Right hindlimb (tissue), 1 donor: Measurements from ENCODE around the gene TBCEL.
"Not testable (repeated sequence)": the region's sequence is repeated elsewhere in the genome, so short reads cannot be mapped to it uniquely, and the experiment has no call there.

Source experiments
- DNase-seq: peaks from one replicate; pipeline ENCODE4 v3.0.0-alpha.2; 2018

TBCEL gene

GRCh38 chr11:121029813-121030445, 6.0 kb downstream of the TBCEL start:
- DNase-seq, result no peak

DNA sequence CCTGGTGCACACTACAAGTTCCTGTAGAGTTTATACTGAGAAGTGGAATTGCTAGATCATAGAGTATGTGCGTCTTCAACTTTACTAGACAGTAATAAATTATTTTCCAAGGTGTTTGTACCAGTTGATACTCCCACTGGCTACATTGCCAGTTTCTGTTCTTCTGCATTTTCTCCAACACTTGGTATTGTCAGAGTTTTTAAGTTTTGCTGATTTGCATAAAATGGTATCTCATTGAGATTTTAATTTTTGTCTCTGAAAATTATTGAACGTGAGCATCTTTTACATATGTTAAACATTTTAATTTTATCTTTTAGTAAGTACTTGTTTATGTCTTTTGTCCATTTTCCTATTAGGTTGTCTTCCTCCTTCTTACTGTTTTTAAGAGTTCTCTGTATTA, 7.3 kb downstream of the TBCEL start:
- DNase-seq, result no peak

DNA sequence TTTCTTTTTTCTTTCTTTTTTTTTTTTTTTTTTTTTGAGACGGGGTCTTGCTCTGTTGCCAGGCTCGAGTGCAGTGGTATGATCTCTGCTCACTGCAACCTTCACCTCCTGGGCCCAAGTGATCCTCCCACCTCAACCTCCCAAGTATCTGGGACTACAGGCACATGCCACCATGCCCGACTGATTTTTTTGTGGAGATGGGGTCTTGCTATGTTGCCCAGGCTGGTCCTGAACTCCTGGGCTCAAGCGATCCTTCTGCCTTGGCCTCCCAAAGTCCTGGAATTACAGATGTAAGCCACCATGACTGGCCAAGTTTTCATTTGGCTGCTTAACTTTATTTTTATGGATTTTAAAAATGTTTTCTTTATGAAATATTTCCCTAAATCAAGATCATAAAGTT, 7.7 kb downstream of the TBCEL start:
- not testable (repeated sequence) for DNase-seq

GRCh38 chr11:121032546-121032945, 8.6 kb downstream of the TBCEL start:
- no peak for DNase-seq

DNA sequence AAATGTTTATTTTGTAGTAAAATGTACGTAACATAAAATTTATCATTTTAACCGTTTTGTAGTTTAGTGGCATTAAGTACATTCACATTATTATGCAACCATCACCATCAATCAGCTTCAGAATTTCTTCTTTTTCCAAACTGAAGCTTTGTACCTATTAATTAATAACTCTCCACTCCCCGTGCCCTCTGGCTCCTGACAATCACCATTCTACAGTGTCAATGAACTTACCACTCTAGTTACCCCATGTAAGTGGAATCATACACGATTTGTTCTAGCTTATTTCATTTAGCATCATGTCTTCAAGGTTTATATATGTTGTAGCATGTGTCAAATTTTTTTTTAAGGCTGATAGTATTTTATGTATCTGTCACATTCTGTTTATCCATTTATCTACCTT, 9.7 kb downstream of the TBCEL start:
- no peak for DNase-seq

DNA sequence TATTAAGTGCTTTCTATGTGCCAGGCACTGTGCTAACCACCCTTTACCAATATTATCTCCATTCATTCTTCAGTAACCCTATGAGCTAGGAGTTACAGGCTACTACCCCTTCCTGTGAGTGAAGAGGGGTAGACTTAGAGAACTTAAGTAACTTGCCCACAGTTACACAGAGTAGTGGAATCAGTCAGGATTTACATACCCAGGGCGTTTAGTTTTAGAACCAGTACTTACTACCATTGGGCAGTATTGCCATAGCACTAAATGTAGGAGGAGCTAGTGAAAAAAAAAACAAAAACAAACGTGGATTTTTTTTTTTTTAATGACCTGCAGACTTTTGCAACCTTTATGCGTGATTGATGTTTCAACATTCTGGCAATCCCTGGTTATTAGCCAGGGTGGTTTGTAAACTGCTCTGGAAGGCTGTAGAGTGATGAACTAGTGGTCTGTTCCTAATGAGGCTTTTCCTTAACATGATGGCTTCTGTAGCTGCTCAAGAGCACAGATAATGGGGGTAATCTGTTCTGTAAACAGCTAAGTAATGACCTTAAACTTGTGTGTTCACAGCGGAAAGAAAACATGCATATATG, 11.4 kb downstream of the TBCEL start:
- DNase-seq, result no peak

DNA sequence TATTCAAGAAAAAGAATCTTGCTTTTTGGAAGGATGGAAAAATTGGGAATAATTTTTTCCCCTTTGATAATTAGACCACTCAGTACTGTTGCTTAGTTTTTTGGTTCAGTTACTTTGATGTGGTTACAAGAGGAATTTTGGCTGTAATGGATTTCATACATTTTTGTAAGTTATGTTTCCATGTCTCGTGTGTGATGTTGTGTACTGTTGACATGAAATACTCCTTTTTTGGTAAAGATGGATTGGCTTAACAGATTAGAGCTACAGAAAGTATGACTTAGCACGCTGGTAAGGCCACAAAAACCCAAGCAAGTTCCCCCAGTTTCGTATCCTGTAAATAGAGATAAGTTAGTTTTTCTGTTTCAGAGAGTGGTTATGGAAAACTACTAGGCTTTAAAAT, 11.9 kb downstream of the TBCEL start:
- DNase-seq, result no peak

DNA sequence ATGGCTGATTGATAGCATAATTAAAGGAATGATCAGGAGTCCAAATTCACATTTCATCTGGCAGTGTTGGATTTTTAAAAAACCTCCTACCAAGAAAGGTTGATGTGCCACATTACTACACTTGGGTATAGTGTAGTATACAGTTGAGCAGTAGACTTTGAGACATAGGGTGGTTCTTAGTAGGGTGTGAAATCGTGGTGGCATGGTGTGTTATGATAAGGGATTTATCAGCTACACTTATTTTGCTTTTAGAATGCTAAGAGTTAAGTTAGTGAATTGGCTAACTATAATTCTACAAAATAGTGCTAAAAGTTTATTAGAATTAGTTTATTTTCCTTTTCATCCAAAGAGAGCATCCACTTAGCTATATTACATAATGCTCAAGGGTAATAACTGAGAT, 13.1 kb downstream of the TBCEL start:
- no peak for DNase-seq

GRCh38 chr11:121038648-121039409, 14.9 kb downstream of the TBCEL start:
- no peak for DNase-seq

DNA sequence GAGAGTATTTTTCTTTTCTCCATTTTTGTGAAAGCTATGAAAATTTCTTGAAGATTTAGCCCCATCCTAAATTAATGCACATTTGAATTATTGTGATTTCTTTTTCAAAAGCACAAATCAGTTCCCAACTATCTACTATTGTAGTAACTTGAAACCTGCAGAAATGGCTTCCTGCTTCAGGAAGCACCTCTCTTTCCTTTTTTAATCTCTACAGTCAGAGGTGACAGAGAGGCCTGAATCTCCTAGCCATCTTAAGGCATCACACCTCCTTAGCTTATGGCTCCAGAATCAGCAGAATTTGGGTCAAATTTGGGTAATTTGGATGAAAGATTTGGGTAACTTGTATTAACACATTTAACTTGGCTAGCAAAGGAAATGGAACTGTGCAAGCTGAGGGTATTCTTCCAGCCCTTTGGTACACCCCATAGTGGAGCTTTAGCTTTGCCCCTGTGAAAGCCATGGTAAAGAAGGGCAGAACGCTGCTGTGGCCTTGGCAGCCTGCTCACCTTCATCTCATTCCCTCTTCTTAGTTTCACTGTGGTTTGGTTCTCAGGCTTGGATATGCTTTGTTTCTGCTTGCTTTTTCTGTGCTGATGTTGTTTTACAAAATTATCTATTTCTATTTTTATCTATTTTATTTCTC, 16.2 kb downstream of the TBCEL start:
- no peak for DNase-seq

DNA sequence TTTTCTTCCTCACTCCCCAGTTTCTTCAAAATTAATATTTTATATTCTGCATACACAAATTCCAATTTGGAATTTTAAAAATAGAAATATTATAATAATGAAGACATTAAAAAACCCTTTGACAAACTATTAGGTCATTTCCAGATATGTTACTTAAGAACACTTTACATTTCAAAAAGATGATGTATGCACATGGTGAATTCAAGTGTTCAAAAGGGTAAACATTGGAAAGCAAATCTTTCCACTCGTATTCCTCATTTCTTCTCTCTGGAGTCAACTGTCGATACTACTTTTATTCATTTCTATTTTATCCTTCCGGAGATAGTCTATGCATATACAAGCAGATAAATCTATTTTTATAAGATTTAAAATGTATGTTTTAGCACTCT, 16.7 kb downstream of the TBCEL start:
- no peak for DNase-seq

GRCh38 chr11:121041072-121041471, 17.2 kb downstream of the TBCEL start:
- DNase-seq, result no peak

- DNase-seq, result no peak
These were observed 18.4 kb downstream of the TBCEL start for GRCh38 chr11:121042296-121042695.

DNA sequence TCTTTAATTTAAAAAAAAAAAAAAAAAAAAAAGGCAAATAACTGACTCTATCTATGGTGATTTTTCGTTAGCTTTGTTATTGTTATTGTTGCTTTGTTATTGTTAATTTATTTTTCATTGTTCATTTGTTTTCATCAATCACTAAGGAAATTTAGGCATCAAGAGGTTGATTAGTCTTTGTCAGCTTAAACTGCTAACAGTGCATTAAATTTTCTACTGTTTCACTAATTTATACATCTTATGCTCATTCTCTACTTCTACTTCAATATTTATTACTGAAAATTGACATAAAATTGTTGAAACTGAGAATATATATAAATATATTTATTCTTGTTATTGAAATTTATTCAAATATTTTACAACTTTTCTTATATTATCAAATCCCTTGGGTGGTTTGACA, 24.0 kb downstream of the TBCEL start:
- DNase-seq, result no peak

DNA sequence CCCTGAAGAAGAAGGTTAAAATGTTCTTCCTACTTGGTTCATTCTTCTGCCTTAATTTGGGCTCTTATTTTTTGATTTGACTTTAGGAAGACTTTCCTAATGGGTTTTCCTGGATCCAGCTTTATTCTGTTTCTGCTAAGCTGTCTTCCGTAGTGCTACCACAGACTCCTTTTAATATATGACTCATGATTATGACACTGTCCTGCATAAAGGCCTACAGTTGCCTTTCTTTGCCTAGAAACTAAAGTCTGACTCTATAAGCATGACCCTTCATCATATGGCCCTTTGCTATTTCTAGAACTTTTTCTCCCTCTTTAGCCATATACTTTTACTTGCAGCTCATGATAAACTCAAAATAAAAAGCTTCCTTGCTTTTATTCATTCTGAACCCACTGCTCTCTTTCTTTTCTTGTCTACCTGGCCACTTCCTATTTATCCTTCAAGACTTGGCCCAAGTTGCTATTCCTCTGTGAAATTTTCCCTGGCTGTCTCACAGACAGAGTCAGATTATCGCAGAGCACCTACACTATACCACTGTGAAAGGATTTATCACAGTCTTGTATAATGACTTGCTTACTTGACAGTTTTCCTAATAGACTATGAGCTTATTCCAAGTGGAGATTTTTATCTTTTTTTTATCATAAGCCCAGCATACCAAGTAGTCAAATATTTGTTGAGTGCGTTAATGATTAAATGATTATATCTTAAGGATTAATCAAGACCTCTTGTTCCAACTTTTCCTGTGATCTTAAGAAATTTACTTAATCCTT, 24.7 kb downstream of the TBCEL start:
- DNase-seq, result no peak

DNA sequence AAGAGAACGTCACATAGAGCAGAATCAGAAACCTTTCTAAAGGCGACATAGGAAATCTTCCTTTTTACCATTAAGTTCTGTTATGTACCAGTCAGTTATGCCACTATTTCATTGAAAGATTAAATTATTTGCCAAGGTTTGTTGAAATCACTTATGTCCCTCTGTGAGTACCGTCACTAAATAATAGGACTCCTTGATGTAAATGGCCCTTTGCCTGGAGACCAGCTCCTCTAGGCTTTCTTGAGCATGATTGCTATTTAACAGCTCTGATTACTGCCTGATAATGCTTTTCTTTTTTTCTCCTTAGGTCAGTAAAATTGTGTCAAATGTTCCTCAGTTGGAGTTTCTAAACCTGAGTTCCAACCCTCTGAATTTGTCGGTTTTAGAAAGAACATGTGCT, 29.3 kb downstream of the TBCEL start:
- no peak for DNase-seq

GRCh38 chr11:121054266-121054665, 30.4 kb downstream of the TBCEL start:
- DNase-seq, result no peak

DNA sequence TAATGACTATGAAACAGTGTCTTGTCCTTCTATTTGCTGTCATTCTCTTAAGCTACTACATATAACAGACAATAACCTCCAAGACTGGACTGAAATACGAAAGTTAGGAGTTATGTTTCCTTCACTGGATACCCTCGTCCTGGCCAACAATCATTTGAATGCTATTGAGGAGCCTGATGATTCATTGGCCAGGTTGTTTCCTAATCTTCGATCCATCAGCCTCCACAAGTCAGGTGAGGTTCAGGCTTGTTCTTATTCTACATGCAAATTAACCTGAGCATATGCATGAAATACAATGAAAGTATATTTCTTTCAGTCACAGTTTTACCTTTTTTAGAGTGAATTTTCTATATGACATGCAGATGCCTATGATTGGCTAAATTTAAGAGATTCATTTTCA, 31.2 kb downstream of the TBCEL start:
- DNase-seq, result no peak

DNA sequence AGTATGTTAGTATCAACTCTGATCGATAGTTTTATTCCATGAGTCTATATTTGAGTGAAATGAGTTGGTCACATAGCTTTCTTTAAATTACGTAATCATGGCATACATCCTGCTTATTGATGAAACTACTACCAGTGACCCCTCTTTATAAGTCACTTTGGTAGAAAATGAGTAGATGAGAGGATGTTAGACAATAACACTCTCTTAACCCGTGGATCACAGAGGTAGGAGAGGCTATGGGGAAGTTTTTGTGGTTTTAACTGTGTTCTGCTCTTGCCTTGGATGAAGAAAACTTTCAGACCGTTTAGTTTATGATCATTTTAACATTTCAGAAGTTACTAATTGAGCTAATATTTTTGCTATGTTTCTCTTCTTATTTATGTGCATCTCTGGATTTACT, 34.0 kb downstream of the TBCEL start:
- no peak for DNase-seq

GRCh38 chr11:121058941-121059340, 35.0 kb downstream of the TBCEL start:
- no peak for DNase-seq

DNA sequence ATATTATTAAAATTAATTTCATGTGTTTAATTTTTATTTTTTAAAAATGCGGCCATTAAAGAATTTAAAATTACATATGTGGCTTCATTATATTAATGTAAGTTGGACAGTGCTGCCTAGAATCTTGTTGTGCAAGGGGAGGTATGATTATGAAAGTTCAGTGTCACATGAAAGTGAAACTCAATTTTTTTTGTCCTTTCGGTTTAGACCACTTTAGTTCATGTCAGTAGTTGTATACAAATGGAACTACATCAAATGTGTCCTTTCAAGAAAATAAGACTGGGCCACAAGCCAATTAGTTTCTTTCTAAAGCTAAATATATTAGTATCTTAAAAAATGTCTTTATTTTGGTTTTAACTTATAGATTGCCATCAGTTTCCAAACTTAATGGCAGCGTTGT, 35.7 kb downstream of the TBCEL start:
- DNase-seq, result no peak

DNA sequence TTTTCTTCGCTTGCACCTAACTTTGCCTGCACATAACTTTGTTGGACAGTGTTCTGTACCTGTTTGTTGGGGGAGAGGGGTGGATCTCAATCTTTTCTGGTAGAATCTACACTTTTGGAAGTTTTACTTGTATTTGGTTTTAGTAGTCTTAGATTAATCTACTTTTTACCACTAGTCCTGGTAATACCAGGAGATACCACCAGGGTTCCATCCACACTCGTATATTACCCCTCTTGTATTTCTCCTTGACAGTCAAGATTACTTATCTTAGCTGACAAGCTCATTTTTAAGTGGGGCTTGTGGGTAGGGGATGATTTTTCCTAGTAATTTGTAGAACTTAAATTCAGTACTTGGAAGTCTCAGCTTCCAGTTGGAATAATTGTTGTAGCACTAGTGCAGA, 39.8 kb downstream of the TBCEL start:
- no peak for DNase-seq

GRCh38 chr11:121066623-121067022, 42.7 kb downstream of the TBCEL start:
- no peak for DNase-seq
